Neuronal stem cell (in vitro differentiated cells): ENCODE measurements around the gene PRKACA.

Experiments used
- DNase-seq: peaks from one replicate; pipeline ENCODE4 v3.0.0-alpha.2; 2013; ENCODE audit warnings: low spot score
- H2AFZ ChIP-seq: one replicate; pipeline ENCODE4 v1.6.1; 2013; ENCODE audit warnings: mild to moderate bottlenecking, low read length, inconsistent platforms
- H2AK5ac ChIP-seq: 2 replicates; pipeline ENCODE4 v1.6.1; 2013; ENCODE audit warnings: low read depth, mild to moderate bottlenecking, inconsistent platforms, low read length, moderate library complexity, mixed read lengths
- H2BK120ac ChIP-seq: 2 replicates; pipeline ENCODE4 v1.6.1; 2013; ENCODE audit warnings: low read depth, mild to moderate bottlenecking, inconsistent platforms, low read length, moderate library complexity, mixed read lengths
- H2BK12ac ChIP-seq: one replicate; pipeline ENCODE4 v1.6.1; 2013; ENCODE audit warnings: low read length, inconsistent platforms
- H2BK15ac ChIP-seq: 2 replicates; pipeline ENCODE4 v1.6.1; 2013; ENCODE audit warnings: mild to moderate bottlenecking, low read length, inconsistent platforms, mixed read lengths
- H2BK5ac ChIP-seq: one replicate; pipeline ENCODE4 v1.6.1; 2013; ENCODE audit warnings: inconsistent platforms, mild to moderate bottlenecking, low read length, moderate library complexity
- H3K14ac ChIP-seq: one replicate; pipeline ENCODE4 v1.6.1; 2013; ENCODE audit warnings: low read length, inconsistent platforms
- H3K18ac ChIP-seq: 2 replicates; pipeline ENCODE4 v1.6.1; 2013; ENCODE audit warnings: low read length, inconsistent platforms
- H3K23ac ChIP-seq: 2 replicates; pipeline ENCODE4 v1.6.1; 2013; ENCODE audit warnings: low read depth, mild to moderate bottlenecking, mixed read lengths, low read length, inconsistent platforms; ENCODE audit not compliant: poor library complexity
- H3K27ac ChIP-seq: replicated peaks from 3 replicates; pipeline ENCODE4 v1.5.1; 2013; ENCODE audit warnings: low read length, inconsistent platforms
- H3K27me3 ChIP-seq, 3 experiments: 2 replicates each; pipeline ENCODE4 v1.6.1; 2013; ENCODE audit warnings: low read length in 3 of 3, mild to moderate bottlenecking in 2 of 3, inconsistent platforms in 1 of 3, low read depth in 1 of 3, mixed read lengths in 1 of 3, moderate library complexity in 1 of 3; ENCODE audit not compliant: control insufficient read depth in 3 of 3, insufficient read depth in 3 of 3
- H3K36me3 ChIP-seq, 2 donors: replicated peaks in 1 of 2; 2 replicates each; pipeline ENCODE4 v1.6.1; 2013; ENCODE audit warnings: low read length in 2 of 2; ENCODE audit not compliant: control insufficient read depth in 2 of 2, insufficient read depth in 2 of 2
- H3K4ac ChIP-seq: 2 replicates; pipeline ENCODE4 v1.6.1; 2013; ENCODE audit warnings: inconsistent platforms, mild to moderate bottlenecking, low read length, moderate library complexity
- H3K4me1 ChIP-seq, 2 donors: 1 replicate in 1 of 2; 2 replicates in 1 of 2; pipeline ENCODE4 v1.6.1; 2013; ENCODE audit warnings: low read length in 2 of 2, low read depth in 1 of 2; ENCODE audit not compliant: control insufficient read depth in 2 of 2, insufficient read depth in 1 of 2
- H3K4me2 ChIP-seq: one replicate; pipeline ENCODE4 v1.6.1; 2013; ENCODE audit warnings: mild to moderate bottlenecking, low read length, inconsistent platforms; ENCODE audit not compliant: insufficient read depth, poor library complexity, severe bottlenecking
- H3K4me3 ChIP-seq, 2 donors: 2 replicates each; pipeline ENCODE4 v1.5.1; 2013; ENCODE audit warnings: low read length in 2 of 2, mild to moderate bottlenecking in 2 of 2, inconsistent platforms in 1 of 2, moderate library complexity in 1 of 2
- H3K79me1 ChIP-seq: one replicate; pipeline ENCODE4 v1.6.1; 2013; ENCODE audit warnings: low read depth, mild to moderate bottlenecking, inconsistent platforms, low read length, moderate library complexity
- H3K9ac ChIP-seq: one replicate; pipeline ENCODE4 v1.6.1; 2013; ENCODE audit warnings: mild to moderate bottlenecking, low read depth, low read length, inconsistent platforms; ENCODE audit not compliant: poor library complexity
- H3K9me3 ChIP-seq, 2 donors: replicated peaks in 1 of 2; 2 replicates each; pipeline versions ENCODE3 to v1.6.1; 2013; ENCODE audit warnings: low read length in 2 of 2, mild to moderate bottlenecking in 2 of 2, inconsistent platforms in 1 of 2, low read depth in 1 of 2, mixed read lengths in 1 of 2, moderate library complexity in 1 of 2; ENCODE audit not compliant: control insufficient read depth in 2 of 2, insufficient read depth in 1 of 2
- H4K8ac ChIP-seq: one replicate; pipeline ENCODE4 v1.6.1; 2013; ENCODE audit warnings: low read depth, mild to moderate bottlenecking, inconsistent platforms, low read length, moderate library complexity
- H4K91ac ChIP-seq: one replicate; pipeline ENCODE4 v1.6.1; 2013; ENCODE audit warnings: low read length, low read depth, mild to moderate bottlenecking, inconsistent platforms; ENCODE audit not compliant: poor library complexity
- WGBS, 2 donors: extraction: QIAGEN DNeasy Blood & Tissue Kit; methylation state at CpG; one replicate each; pipeline ENCODE4 v1.1.7; 2013; ENCODE audit warnings: missing lambda C conversion rate in 2 of 2, mixed read lengths in 1 of 2; ENCODE audit not compliant: insufficient read length in 2 of 2, insufficient replicate concordance in 1 of 2; ENCODE audit errors: extremely low coverage in 2 of 2; 5-methylcytosine and 5-hydroxymethylcytosine counted together

PRKACA gene

GRCh38 chr19:14127176-14127575, 9.6 kb upstream of the PRKACA start:
- Histone ChIP-seq H3K27me3 (no peaks in the 10 kb centered on the region), H3K27ac (no peak overlapping the region), H3K4me3 (no peak overlapping the region), H2AFZ (no peak overlapping the region), H3K36me3 (peaks cover 20 to 69% of the 10 kb centered on the region in 2 donors), H3K9ac (no peak overlapping the region), H2AK5ac (no peak overlapping the region), H3K23ac (no peak overlapping the region), H2BK120ac (no peak overlapping the region), H3K4ac (no peak overlapping the region), H4K91ac (no peak overlapping the region), H2BK12ac (no peak overlapping the region), H3K4me2 (no peak overlapping the region), H3K4me1 (no peaks in the 10 kb centered on the region), H2BK5ac (no peak overlapping the region), H4K8ac (no peak overlapping the region), H2BK15ac (no peak overlapping the region), H3K18ac (no peak overlapping the region), H3K14ac (no peak overlapping the region), H3K9me3 (no peaks in the 10 kb centered on the region), H3K79me1 (no peaks in the 10 kb centered on the region)
- WGBS, 2 donors = no CpG with 5 or more reads among the region's 8 CpGs
- no peak for DNase-seq

GRCh38 chr19:14122924-14123323, 5.4 kb upstream of the PRKACA start:
- no peak overlapping the region for H3K4me2 ChIP-seq
- H3K36me3 ChIP-seq = peaks cover 26 to 76% of the 10 kb centered on the region in 2 donors
- no peak overlapping the region for H2AFZ ChIP-seq
- no peaks in the 10 kb centered on the region for H3K27me3 ChIP-seq
- no peak overlapping the region for H2AK5ac ChIP-seq
- no peak overlapping the region for H2BK12ac ChIP-seq
- H3K4me3 ChIP-seq = no peak overlapping the region
- no peak overlapping the region for H3K4ac ChIP-seq
- no peak overlapping the region for H4K8ac ChIP-seq
- no peak overlapping the region for H3K23ac ChIP-seq
- H3K14ac ChIP-seq = no peak overlapping the region
- no peak overlapping the region for H2BK15ac ChIP-seq
- H3K27ac ChIP-seq = no peak overlapping the region
- H3K4me1 ChIP-seq = peaks cover 9 to 14% of the 10 kb centered on the region in 2 donors
- H2BK120ac ChIP-seq = no peak overlapping the region
- no peak overlapping the region for H3K18ac ChIP-seq
- no CpG with 5 or more reads among the region's 6 CpGs for WGBS, 2 donors
- H2BK5ac ChIP-seq = no peak overlapping the region
- H4K91ac ChIP-seq = no peak overlapping the region
- no peaks in the 10 kb centered on the region for H3K9me3 ChIP-seq
- no peak overlapping the region for H3K9ac ChIP-seq
- no peak for DNase-seq
- no peaks in the 10 kb centered on the region for H3K79me1 ChIP-seq

GRCh38 chr19:14120497-14120780, 2.9 kb upstream of the PRKACA start:
- H3K4me3 ChIP-seq = peak overlapping the region in 1 of 2 donors; percentile 17
- H2AK5ac ChIP-seq = no peak overlapping the region
- no peak overlapping the region for H3K14ac ChIP-seq
- peaks cover 21 to 54% of the 10 kb centered on the region in 2 donors for H3K36me3 ChIP-seq
- H3K4me2 ChIP-seq = no peak overlapping the region
- no peak overlapping the region for H2BK12ac ChIP-seq
- no peak overlapping the region for H4K91ac ChIP-seq
- H3K4me1 ChIP-seq = peaks cover 12 to 25% of the 10 kb centered on the region in 2 donors
- H3K79me1 ChIP-seq = no peaks in the 10 kb centered on the region
- H2BK15ac ChIP-seq = no peak overlapping the region
- no peak overlapping the region for H3K23ac ChIP-seq
- no peak for DNase-seq
- no peak overlapping the region for H2AFZ ChIP-seq
- H3K4ac ChIP-seq = no peak overlapping the region
- no peak overlapping the region for H3K9ac ChIP-seq
- no peaks in the 10 kb centered on the region for H3K9me3 ChIP-seq
- H4K8ac ChIP-seq = no peak overlapping the region
- H3K27ac ChIP-seq = no peak overlapping the region
- no peak overlapping the region for H2BK120ac ChIP-seq
- WGBS, 2 donors = no CpG with 5 or more reads among the region's 7 CpGs
- no peak overlapping the region for H3K18ac ChIP-seq
- no peaks in the 10 kb centered on the region for H3K27me3 ChIP-seq
- H2BK5ac ChIP-seq = peak overlapping the region; percentile 33

- H2BK12ac ChIP-seq = no peak overlapping the region
- H2AFZ ChIP-seq = no peak overlapping the region
- H4K8ac ChIP-seq = no peak overlapping the region
- peak overlapping the region; percentile 25 for H2AK5ac ChIP-seq
- no peak overlapping the region for H3K4me3 ChIP-seq
- peak overlapping the region; percentile 22 for H3K9ac ChIP-seq
- no peaks in the 10 kb centered on the region for H3K27me3 ChIP-seq
- H2BK120ac ChIP-seq = no peak overlapping the region
- no peak overlapping the region for H3K4me2 ChIP-seq
- WGBS, 2 donors = no CpG with 5 or more reads among the region's 7 CpGs
- no peak overlapping the region for H4K91ac ChIP-seq
- no peak overlapping the region for H3K4ac ChIP-seq
- H3K36me3 ChIP-seq = peaks cover 17 to 49% of the 10 kb centered on the region in 2 donors
- H3K27ac ChIP-seq = no peak overlapping the region
- DNase-seq = no peak
- no peak overlapping the region for H3K18ac ChIP-seq
- H3K23ac ChIP-seq = no peak overlapping the region
- H2BK15ac ChIP-seq = no peak overlapping the region
- H3K14ac ChIP-seq = no peak overlapping the region
- peaks cover 12 to 25% of the 10 kb centered on the region in 2 donors for H3K4me1 ChIP-seq
- H3K79me1 ChIP-seq = no peaks in the 10 kb centered on the region
- H3K9me3 ChIP-seq = no peaks in the 10 kb centered on the region
- H2BK5ac ChIP-seq = peak overlapping the region; percentile 33
Observed at GRCh38 chr19:14119644-14120496, 2.3 kb upstream of the PRKACA start.
